ENCODE data around the gene NDUFAF7. TPM values are rescaled to one million over a fixed set of nuclear protein-coding genes. Genes with fewer than 3 reads are reported as not detected.

The NDUFAF7 gene
- total and polyA plus RNA-seq, 12 donors = 13.1 to 30.5 (median 26.0) TPM

- H3K4me3 ChIP-seq = no peak overlapping the region
- ATAC-seq = no peak
- DNase-seq = no peak
- H3K27ac ChIP-seq = no peak overlapping the region
- intact Hi-C loops (cut with DNase I) = no loop called here
- peaks cover 0 to 8% (median 0%) of the 10 kb centered on the region in 9 donors for H3K4me1 ChIP-seq
- no peak for TF ChIP-seq CTCF (IDR thresholded peaks at IDR 0.05)
- WGBS, 2 donors = 90 to 93% methylated on average over 1 of the region's 1 CpG
- H3K36me3 ChIP-seq = peaks cover 0 to 25% (median 0%) of the 10 kb centered on the region in 9 donors
- no peaks in the 10 kb centered on the region for H3K9me3 ChIP-seq
- no peaks in the 10 kb centered on the region for H3K27me3 ChIP-seq
These were observed 64.1 kb downstream of the NDUFAF7 start for GRCh38 chr2:37295469-37296073.

GRCh38 chr2:37297632-37298031 is 66.2 kb downstream of the NDUFAF7 start:
- Histone ChIP-seq H3K4me1 (peaks cover 0 to 10% (median 0%) of the 10 kb centered on the region in 9 donors), H3K9me3 (no peaks in the 10 kb centered on the region), H3K27ac (no peak overlapping the region), H3K36me3 (peaks cover 0 to 5% (median 0%) of the 10 kb centered on the region in 9 donors), H3K4me3 (no peak overlapping the region), H3K27me3 (no peaks in the 10 kb centered on the region)
- no peak for TF ChIP-seq CTCF (IDR thresholded peaks at IDR 0.05)
- ATAC-seq (no peak), DNase-seq (no peak)
- intact Hi-C loops (cut with DNase I) = no loop called here

Other genes starting within 250 kb of the NDUFAF7 start
- gene HEATR5B, start 147.3 kb upstream of the NDUFAF7 start, total RNA-seq = 10 to 100 TPM; 14.7 to 27.4 (median 18.2) TPM
- gene HEATR5B, start 147.3 kb upstream of the NDUFAF7 start, polyA plus RNA-seq = 10 to 100 TPM in 1 of 2 donors, 1 to 10 TPM in 1; 3.7 to 10.6 TPM
- 1 to 10 TPM; 3.9 to 6.1 (median 5.7) TPM for gene GPATCH11, start 147.1 kb upstream of the NDUFAF7 start, total RNA-seq
- gene GPATCH11, start 147.1 kb upstream of the NDUFAF7 start, polyA plus RNA-seq = 1 to 10 TPM; 2.6 to 4.0 TPM
- gene EIF2AK2, start 74.7 kb upstream of the NDUFAF7 start, total RNA-seq = 10 to 100 TPM; 18.6 to 31.1 (median 24.2) TPM
- 1 to 10 TPM; 2.4 to 5.7 TPM for gene EIF2AK2, start 74.7 kb upstream of the NDUFAF7 start, polyA plus RNA-seq
- gene SULT6B1, start 43.0 kb upstream of the NDUFAF7 start, total RNA-seq = not detected
- gene SULT6B1, start 43.0 kb upstream of the NDUFAF7 start, polyA plus RNA-seq = not detected
- gene CEBPZOS, start 35.2 kb upstream of the NDUFAF7 start, total RNA-seq = 10 to 100 TPM; 54.2 to 68.2 (median 60.3) TPM
- gene CEBPZOS, start 35.2 kb upstream of the NDUFAF7 start, polyA plus RNA-seq = 100 to 1,000 TPM in 1 of 2 donors, 10 to 100 TPM in 1; 27.3 to 190 TPM
- 10 to 100 TPM; 22.4 to 35.0 (median 27.2) TPM for gene CEBPZ, start 62 bp upstream of the NDUFAF7 start, total RNA-seq
- gene CEBPZ, start 62 bp upstream of the NDUFAF7 start, polyA plus RNA-seq = 10 to 100 TPM; 32.6 to 42.9 TPM
- gene PRKD3, start 93.2 kb downstream of the NDUFAF7 start, total RNA-seq = 10 to 100 TPM in 9 of 10 donors, 1 to 10 TPM in 1; 9.3 to 21.6 (median 13.2) TPM
- gene PRKD3, start 93.2 kb downstream of the NDUFAF7 start, polyA plus RNA-seq = 1 to 10 TPM; 4.4 to 7.0 TPM
- 1 to 10 TPM in 8 of 10 donors, under 1 TPM in 2; 0.54 to 8.1 (median 2.4) TPM for gene QPCT, start 113.0 kb downstream of the NDUFAF7 start, total RNA-seq
- gene QPCT, start 113.0 kb downstream of the NDUFAF7 start, polyA plus RNA-seq = 1 to 10 TPM in 1 of 2 donors, under 1 TPM in 1; 0.95 to 3.5 TPM